ENCODE measurements around the gene KCNJ12.
"Not testable (repeated sequence)": the region's sequence is repeated elsewhere in the genome, so short reads cannot be mapped to it uniquely, and the experiment has no call there.

KCNJ12 gene

GRCh38 chr17:21349358-21350050 lies 26.7 kb upstream of the KCNJ12 start:
- not testable (repeated sequence) for DNase-seq (ENCODE audit: low read depth, low spot score)

GRCh38 chr17:21350495-21350894 lies 25.7 kb upstream of the KCNJ12 start:
- DNase-seq (ENCODE audit: low read depth, low spot score): not testable (repeated sequence)

- DNase-seq (ENCODE audit: low read depth, low spot score): no peak
Measured at GRCh38 chr17:21351366-21352065, 24.6 kb upstream of the KCNJ12 start.

- no peak for DNase-seq (ENCODE audit: low read depth, low spot score)
Measured at GRCh38 chr17:21352221-21352980, 23.8 kb upstream of the KCNJ12 start.

GRCh38 chr17:21352981-21353265 lies 23.2 kb upstream of the KCNJ12 start:
- DNase-seq (ENCODE audit: low read depth, low spot score): no peak

GRCh38 chr17:21353326-21354010 lies 22.7 kb upstream of the KCNJ12 start:
- DNase-seq (ENCODE audit: low read depth, low spot score): no peak

- DNase-seq (ENCODE audit: low read depth, low spot score): no peak
Measured at GRCh38 chr17:21354796-21355385, 21.3 kb upstream of the KCNJ12 start.

GRCh38 chr17:21355586-21355985 lies 20.6 kb upstream of the KCNJ12 start:
- no peak for DNase-seq (ENCODE audit: low read depth, low spot score)

- no peak for DNase-seq (ENCODE audit: low read depth, low spot score)
Measured at GRCh38 chr17:21356537-21357127, 19.5 kb upstream of the KCNJ12 start.

- DNase-seq (ENCODE audit: low read depth, low spot score): no peak
Measured at GRCh38 chr17:21357281-21357680, 18.9 kb upstream of the KCNJ12 start.

GRCh38 chr17:21357696-21358656 lies 18.2 kb upstream of the KCNJ12 start:
- no peak for DNase-seq (ENCODE audit: low read depth, low spot score)

- DNase-seq (ENCODE audit: low read depth, low spot score): no peak
Measured at GRCh38 chr17:21358682-21359482, 17.3 kb upstream of the KCNJ12 start.

- no peak for DNase-seq (ENCODE audit: low read depth, low spot score)
Measured at GRCh38 chr17:21359483-21359840, 16.7 kb upstream of the KCNJ12 start.

- no peak for DNase-seq (ENCODE audit: low read depth, low spot score)
Measured at GRCh38 chr17:21360048-21360447, 16.1 kb upstream of the KCNJ12 start.

- no peak for DNase-seq (ENCODE audit: low read depth, low spot score)
Measured at GRCh38 chr17:21361020-21361809, 14.9 kb upstream of the KCNJ12 start.

- no peak for DNase-seq (ENCODE audit: low read depth, low spot score)
Measured at GRCh38 chr17:21362331-21362931, 13.7 kb upstream of the KCNJ12 start.

- no peak for DNase-seq (ENCODE audit: low read depth, low spot score)
Measured at GRCh38 chr17:21363776-21364642, 12.1 kb upstream of the KCNJ12 start.

Data from astrocyte of the hippocampus (primary cell).